Measurements from ENCODE around the gene PDLIM4. TPM values are rescaled to one million over a fixed set of nuclear protein-coding genes. Genes with fewer than 3 reads are reported as not detected.
A peak's percentile ranks its signal among the peaks of the same experiment; 100 is the strongest.

The PDLIM4 gene
- total RNA-seq, 1 donor = 67.7 TPM

DNA sequence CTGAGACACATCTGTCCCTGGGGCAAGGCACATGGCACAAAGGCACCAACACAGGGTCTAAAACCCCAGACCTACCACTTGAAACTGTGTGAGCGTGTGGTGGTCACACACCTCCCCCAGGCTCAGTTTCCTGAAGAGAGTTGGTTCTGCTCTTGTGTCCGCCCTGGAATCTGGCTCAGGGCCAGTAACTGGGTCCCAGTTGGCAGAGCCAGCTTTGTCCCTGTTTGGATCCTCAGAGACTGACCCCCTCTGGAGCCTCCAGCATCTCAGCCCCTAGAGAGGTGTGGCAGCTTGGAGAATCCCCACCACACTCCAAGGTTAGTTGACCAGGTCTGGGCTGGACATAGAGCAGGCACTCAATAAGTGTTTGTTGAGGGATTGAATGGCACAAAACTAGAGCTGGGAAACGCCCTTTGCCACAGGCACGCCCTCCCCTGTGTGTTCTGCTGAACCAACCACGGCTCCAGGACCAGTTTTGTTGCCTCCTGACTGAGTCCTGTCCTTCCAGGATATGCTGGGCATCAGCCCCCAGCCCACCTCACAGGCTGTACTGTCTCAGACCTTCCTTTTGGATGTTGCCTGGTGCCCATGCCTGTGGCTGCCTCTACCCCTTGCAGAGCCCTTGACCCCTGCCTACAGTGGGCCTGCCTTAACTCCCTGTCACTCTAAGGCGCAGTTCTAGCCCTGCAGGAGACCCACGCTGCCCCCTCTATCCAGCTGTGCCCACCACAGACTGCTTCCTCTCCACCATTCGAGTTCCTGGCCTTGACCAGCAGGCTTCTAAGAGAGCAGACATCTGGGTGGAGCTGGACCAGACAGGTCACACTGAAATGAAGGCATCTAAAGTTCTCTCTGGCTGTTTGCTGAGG is 3.8 kb upstream of the PDLIM4 start:
- H3K4me1 ChIP-seq (ENCODE audit: insufficient read depth, low read length) = peaks cover 24% of the 10 kb centered on the region
- H3K79me2 ChIP-seq (ENCODE audit: insufficient read depth, low read length) = peaks cover 17% of the 10 kb centered on the region
- peaks cover 3% of the 10 kb centered on the region for H4K20me1 ChIP-seq (ENCODE audit: insufficient read depth, low read length)
- H3K9me3 ChIP-seq (ENCODE audit: low read depth, low read length) = no peaks in the 10 kb centered on the region
- H2AFZ ChIP-seq (ENCODE audit: low read length) = no peak overlapping the region
- DNase-seq (ENCODE audit: insufficient read length, low spot score, missing footprints) = no peak
- no peak overlapping the region for H3K4me3 ChIP-seq (ENCODE audit: insufficient read depth, low read length)
- no peak overlapping the region for H3K4me2 ChIP-seq (ENCODE audit: insufficient read depth, low read length)
- TF ChIP-seq, protein P1, sequence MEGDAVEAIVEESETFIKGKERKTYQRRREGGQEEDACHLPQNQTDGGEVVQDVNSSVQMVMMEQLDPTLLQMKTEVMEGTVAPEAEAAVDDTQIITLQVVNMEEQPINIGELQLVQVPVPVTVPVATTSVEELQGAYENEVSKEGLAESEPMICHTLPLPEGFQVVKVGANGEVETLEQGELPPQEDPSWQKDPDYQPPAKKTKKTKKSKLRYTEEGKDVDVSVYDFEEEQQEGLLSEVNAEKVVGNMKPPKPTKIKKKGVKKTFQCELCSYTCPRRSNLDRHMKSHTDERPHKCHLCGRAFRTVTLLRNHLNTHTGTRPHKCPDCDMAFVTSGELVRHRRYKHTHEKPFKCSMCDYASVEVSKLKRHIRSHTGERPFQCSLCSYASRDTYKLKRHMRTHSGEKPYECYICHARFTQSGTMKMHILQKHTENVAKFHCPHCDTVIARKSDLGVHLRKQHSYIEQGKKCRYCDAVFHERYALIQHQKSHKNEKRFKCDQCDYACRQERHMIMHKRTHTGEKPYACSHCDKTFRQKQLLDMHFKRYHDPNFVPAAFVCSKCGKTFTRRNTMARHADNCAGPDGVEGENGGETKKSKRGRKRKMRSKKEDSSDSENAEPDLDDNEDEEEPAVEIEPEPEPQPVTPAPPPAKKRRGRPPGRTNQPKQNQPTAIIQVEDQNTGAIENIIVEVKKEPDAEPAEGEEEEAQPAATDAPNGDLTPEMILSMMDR (IDR thresholded peaks at IDR 0.05; ENCODE audit: extremely low read depth, low read depth, low read length) = no peak
- H3K27ac ChIP-seq (ENCODE audit: low read depth, low read length) = no peak overlapping the region
- H3K27me3 ChIP-seq (ENCODE audit: insufficient read depth, low read length) = no peaks in the 10 kb centered on the region
- no peaks in the 10 kb centered on the region for H3K36me3 ChIP-seq (ENCODE audit: insufficient read depth, low read length)

DNA sequence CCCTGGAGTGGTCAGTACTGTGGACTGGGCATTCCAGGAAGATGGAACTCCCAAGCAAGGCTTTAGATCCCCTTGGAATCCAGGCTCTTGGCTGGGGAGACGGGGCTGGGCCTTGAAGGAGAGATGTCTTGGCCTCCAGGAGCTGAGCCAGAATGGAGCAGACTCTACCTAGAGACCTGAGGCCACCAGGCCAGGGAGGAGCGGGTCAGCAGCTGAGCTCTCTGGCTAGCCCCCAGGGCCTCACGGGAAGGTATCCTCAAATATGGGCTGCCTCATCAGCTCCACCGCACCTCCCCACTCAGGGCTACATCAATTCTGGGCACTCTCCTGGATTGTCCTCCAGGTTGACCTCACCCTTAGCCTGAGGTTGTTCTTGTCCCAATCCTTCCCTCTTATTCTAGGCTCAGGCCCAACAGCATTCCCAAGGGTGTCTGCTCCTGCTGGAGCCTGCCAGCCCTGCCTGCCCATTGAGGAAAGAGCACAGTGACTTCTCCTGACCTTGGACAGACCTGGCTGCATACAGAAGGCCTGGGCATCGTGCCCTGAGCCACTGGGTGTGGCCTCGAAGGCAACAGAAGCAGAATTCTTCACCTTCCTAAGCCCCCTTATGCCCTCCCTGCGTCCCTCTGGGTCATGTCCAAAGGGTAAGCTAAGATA is 3.0 kb upstream of the PDLIM4 start:
- no peaks in the 10 kb centered on the region for H3K27me3 ChIP-seq (ENCODE audit: insufficient read depth, low read length)
- no peak overlapping the region for H2AFZ ChIP-seq (ENCODE audit: low read length)
- no peak overlapping the region for H3K27ac ChIP-seq (ENCODE audit: low read depth, low read length)
- DNase-seq (ENCODE audit: insufficient read length, low spot score, missing footprints) = no peak
- H3K36me3 ChIP-seq (ENCODE audit: insufficient read depth, low read length) = no peaks in the 10 kb centered on the region
- peaks cover 5% of the 10 kb centered on the region for H4K20me1 ChIP-seq (ENCODE audit: insufficient read depth, low read length)
- H3K4me1 ChIP-seq (ENCODE audit: insufficient read depth, low read length) = peaks cover 32% of the 10 kb centered on the region
- H3K9me3 ChIP-seq (ENCODE audit: low read depth, low read length) = no peaks in the 10 kb centered on the region
- H3K4me2 ChIP-seq (ENCODE audit: insufficient read depth, low read length) = peak overlapping the region; percentile 4
- H3K4me3 ChIP-seq (ENCODE audit: insufficient read depth, low read length) = no peak overlapping the region
- H3K79me2 ChIP-seq (ENCODE audit: insufficient read depth, low read length) = peaks cover 22% of the 10 kb centered on the region
- TF ChIP-seq, protein P1 (IDR thresholded peaks at IDR 0.05; ENCODE audit: extremely low read depth, low read depth, low read length) = no peak

GRCh38 chr5:132256086-132256782 is 1.3 kb upstream of the PDLIM4 start:
- Histone ChIP-seq H3K36me3 (ENCODE audit: insufficient read depth, low read length) (peaks cover 5% of the 10 kb centered on the region), H3K4me2 (ENCODE audit: insufficient read depth, low read length) (no peak overlapping the region), H3K4me3 (ENCODE audit: insufficient read depth, low read length) (no peak overlapping the region), H3K79me2 (ENCODE audit: insufficient read depth, low read length) (peaks cover 40% of the 10 kb centered on the region), H2AFZ (ENCODE audit: low read length) (no peak overlapping the region), H3K27me3 (ENCODE audit: insufficient read depth, low read length) (no peaks in the 10 kb centered on the region), H4K20me1 (ENCODE audit: insufficient read depth, low read length) (peaks cover 21% of the 10 kb centered on the region), H3K27ac (ENCODE audit: low read depth, low read length) (no peak overlapping the region), H3K9me3 (ENCODE audit: low read depth, low read length) (no peaks in the 10 kb centered on the region), H3K4me1 (ENCODE audit: insufficient read depth, low read length) (peaks cover 45% of the 10 kb centered on the region)
- TF ChIP-seq, protein P1 (IDR thresholded peaks at IDR 0.05; ENCODE audit: extremely low read depth, low read depth, low read length) = no peak
- DNase-seq (ENCODE audit: insufficient read length, low spot score, missing footprints) = no peak
